ENCODE measurements around the gene STAG1. TPM values are rescaled to one million over a fixed set of nuclear protein-coding genes. Genes with fewer than 3 reads are reported as not detected.

STAG1 gene
- total and polyA plus RNA-seq, 9 of the 15 experiments (the other 6 are each of a cell fraction or from before 2014, with no cell fraction given): 2.7 to 17.7 (median 8.8) TPM

DNA sequence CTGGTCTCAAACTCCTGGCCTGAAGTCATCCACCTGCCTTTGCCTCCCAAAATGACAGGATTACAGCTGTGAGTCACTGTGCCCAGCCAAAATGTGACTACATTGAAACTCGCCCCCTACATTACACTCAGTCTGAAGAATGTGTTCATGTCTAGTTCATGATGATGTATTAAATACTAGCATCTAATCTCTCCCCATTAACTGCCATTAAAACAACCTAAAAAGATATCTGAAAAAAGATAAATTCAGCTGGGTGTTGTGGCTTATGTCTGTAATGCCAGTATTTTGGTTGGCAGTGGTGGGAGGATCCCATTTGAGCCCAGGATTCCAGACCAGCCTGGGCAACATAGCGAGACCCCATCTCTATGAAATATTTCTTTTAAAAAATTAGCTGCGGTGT, 342.6 kb downstream of the STAG1 start:
- TF ChIP-seq LEF1 (IDR thresholded peaks at IDR 0.05) (no peak), FOXJ3 (CRISPR knock-in tag; IDR thresholded peaks at IDR 0.05) (no peak), NFRKB (IDR thresholded peaks at IDR 0.05; ENCODE audit: low read depth) (no peak), TCF7L2 (IDR thresholded peaks at IDR 0.05; ENCODE audit: low read depth, low read length) (no peak), CBX3 (IDR thresholded peaks at IDR 0.05; ENCODE audit: borderline replicate concordance in 1 of 2, low read length in 2 of 2) (no peak), CBX2 (IDR thresholded peaks at IDR 0.05; ENCODE audit: insufficient read depth, low read length, poor library complexity, severe bottlenecking) (no peak), HMG20A (CRISPR knock-in tag; conservative IDR thresholded peaks at IDR 0.05) (no peak), NR2C2 (CRISPR knock-in tag; IDR thresholded peaks at IDR 0.05) (no peak), NR2C2 (tag; IDR thresholded peaks at IDR 0.05) (no peak), RNF2 (IDR thresholded peaks at IDR 0.05) (no peak), MEF2D (tag; conservative IDR thresholded peaks at IDR 0.05; ENCODE audit: low read depth) (no peak), PRMT5 (CRISPR knock-in tag; IDR thresholded peaks at IDR 0.05) (no peak), ZNF146 (CRISPR knock-in tag; IDR thresholded peaks at IDR 0.05; ENCODE audit: unreplicated experiment) (no peak), ZNF699 (CRISPR knock-in tag; IDR thresholded peaks at IDR 0.05; ENCODE audit: insufficient replicate concordance) (no peak), RAD21 (CRISPR knock-in tag; conservative IDR thresholded peaks at IDR 0.05 in 1 of 2, IDR thresholded peaks at IDR 0.05 in 1 of 2) (no peak)
- TF ChIP-seq, protein P1, sequence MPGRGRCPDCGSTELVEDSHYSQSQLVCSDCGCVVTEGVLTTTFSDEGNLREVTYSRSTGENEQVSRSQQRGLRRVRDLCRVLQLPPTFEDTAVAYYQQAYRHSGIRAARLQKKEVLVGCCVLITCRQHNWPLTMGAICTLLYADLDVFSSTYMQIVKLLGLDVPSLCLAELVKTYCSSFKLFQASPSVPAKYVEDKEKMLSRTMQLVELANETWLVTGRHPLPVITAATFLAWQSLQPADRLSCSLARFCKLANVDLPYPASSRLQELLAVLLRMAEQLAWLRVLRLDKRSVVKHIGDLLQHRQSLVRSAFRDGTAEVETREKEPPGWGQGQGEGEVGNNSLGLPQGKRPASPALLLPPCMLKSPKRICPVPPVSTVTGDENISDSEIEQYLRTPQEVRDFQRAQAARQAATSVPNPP (IDR thresholded peaks at IDR 0.05; ENCODE audit: borderline replicate concordance, insufficient read depth, insufficient read length): no peak
- TF ChIP-seq, protein P2, sequence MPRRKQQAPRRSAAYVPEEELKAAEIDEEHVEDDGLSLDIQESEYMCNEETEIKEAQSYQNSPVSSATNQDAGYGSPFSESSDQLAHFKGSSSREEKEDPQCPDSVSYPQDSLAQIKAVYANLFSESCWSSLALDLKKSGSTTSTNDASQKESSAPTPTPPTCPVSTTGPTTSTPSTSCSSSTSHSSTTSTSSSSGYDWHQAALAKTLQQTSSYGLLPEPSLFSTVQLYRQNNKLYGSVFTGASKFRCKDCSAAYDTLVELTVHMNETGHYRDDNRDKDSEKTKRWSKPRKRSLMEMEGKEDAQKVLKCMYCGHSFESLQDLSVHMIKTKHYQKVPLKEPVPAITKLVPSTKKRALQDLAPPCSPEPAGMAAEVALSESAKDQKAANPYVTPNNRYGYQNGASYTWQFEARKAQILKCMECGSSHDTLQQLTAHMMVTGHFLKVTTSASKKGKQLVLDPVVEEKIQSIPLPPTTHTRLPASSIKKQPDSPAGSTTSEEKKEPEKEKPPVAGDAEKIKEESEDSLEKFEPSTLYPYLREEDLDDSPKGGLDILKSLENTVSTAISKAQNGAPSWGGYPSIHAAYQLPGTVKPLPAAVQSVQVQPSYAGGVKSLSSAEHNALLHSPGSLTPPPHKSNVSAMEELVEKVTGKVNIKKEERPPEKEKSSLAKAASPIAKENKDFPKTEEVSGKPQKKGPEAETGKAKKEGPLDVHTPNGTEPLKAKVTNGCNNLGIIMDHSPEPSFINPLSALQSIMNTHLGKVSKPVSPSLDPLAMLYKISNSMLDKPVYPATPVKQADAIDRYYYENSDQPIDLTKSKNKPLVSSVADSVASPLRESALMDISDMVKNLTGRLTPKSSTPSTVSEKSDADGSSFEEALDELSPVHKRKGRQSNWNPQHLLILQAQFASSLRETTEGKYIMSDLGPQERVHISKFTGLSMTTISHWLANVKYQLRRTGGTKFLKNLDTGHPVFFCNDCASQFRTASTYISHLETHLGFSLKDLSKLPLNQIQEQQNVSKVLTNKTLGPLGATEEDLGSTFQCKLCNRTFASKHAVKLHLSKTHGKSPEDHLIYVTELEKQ (CRISPR knock-in tag; IDR thresholded peaks at IDR 0.05): no peak
- TF ChIP-seq, protein P3, sequence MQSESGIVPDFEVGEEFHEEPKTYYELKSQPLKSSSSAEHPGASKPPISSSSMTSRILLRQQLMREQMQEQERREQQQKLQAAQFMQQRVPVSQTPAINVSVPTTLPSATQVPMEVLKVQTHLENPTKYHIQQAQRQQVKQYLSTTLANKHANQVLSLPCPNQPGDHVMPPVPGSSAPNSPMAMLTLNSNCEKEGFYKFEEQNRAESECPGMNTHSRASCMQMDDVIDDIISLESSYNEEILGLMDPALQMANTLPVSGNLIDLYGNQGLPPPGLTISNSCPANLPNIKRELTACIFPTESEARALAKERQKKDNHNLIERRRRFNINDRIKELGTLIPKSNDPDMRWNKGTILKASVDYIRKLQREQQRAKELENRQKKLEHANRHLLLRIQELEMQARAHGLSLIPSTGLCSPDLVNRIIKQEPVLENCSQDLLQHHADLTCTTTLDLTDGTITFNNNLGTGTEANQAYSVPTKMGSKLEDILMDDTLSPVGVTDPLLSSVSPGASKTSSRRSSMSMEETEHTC (IDR thresholded peaks at IDR 0.05): no peak
- in situ Hi-C loops (cut with MboI): no loop called here
- FAIRE-seq (no peak), ATAC-seq (no peak), DNase-seq (ENCODE audit: extremely low read depth in 1 of 4, low spot score in 3 of 4) (no peak)
- no peaks in the 10 kb centered on the region for H3K79me2 ChIP-seq (ENCODE audit: control insufficient read depth, insufficient read depth, low read length)
- no peaks in the 10 kb centered on the region for H3K36me3 ChIP-seq (ENCODE audit: control insufficient read depth, insufficient read depth, low read length)
- no peak overlapping the region for H3K4me2 ChIP-seq (ENCODE audit: insufficient read depth, low read length)
- H3K9me1 ChIP-seq (ENCODE audit: control insufficient read depth, insufficient read depth, low read length): no peaks in the 10 kb centered on the region
- no peaks in the 10 kb centered on the region for H3K27me3 ChIP-seq (ENCODE audit: control insufficient read depth in 2 of 2, insufficient read depth in 2 of 2, low read length in 2 of 2)
- no peak overlapping the region for H3K4me3 ChIP-seq
- no peaks in the 10 kb centered on the region for H4K20me1 ChIP-seq (replicated peaks; ENCODE audit: control insufficient read depth, insufficient read depth, low read length)
- POLR2A ChIA-PET: no interaction called here
- WGBS (ENCODE audit: insufficient coverage, low coverage, missing lambda C conversion rate): 87% methylated on average over 3 of the region's 3 CpGs
- CTCF ChIA-PET (ENCODE audit: low intra/inter-chr PET ratio): no interaction called here
- H3K4me1 ChIP-seq (replicated peaks in 1 of 2; ENCODE audit: control insufficient read depth in 2 of 2, insufficient read depth in 2 of 2, low read length in 2 of 2): no peaks in the 10 kb centered on the region; a peak in 1 of 5 replicates
- BruUV-seq (replicated peaks): no TSS peak
- H3K9ac ChIP-seq (ENCODE audit: insufficient read depth in 1 of 2, low read depth in 2 of 2, low read length in 2 of 2): no peak overlapping the region
- H3K9me3 ChIP-seq (replicated peaks; ENCODE audit: control insufficient read depth, insufficient read depth, low read depth, low read length): no peaks in the 10 kb centered on the region
- no peak overlapping the region for H2AFZ ChIP-seq (ENCODE audit: low read depth, low read length)
- intact Hi-C loops (cut with micrococcal nuclease): no loop called here
- no peak overlapping the region for H3K27ac ChIP-seq (ENCODE audit: extremely low read depth, low read depth, low read length)

All from K562 (cell line).